Erythroblast (primary cell): ENCODE measurements around the gene GPR157.

Experiments
- GATA1 ChIP-seq: IDR thresholded peaks from 2 replicates; pipeline ENCODE4 v1.6.1; 2011; ENCODE audit warnings: low read depth, mild to moderate bottlenecking, control low read depth, low read length, moderate library complexity
- POLR2A ChIP-seq: IDR thresholded peaks from 2 replicates; pipeline ENCODE4 v1.6.1; 2011; ENCODE audit warnings: mild to moderate bottlenecking, low read length

- no peak for TF ChIP-seq POLR2A
- TF ChIP-seq GATA1 = no peak
Observed at GRCh38 chr1:9160079-9160717, 31.3 kb upstream of the GPR157 start.
